MV-4-11 (cell line): ENCODE results near the gene PAQR5.

ENCODE experiments used
- DNase-seq: peaks from one replicate; lab custom pipeline; 2025; lab: John Stamatoyannopoulos, UW

The PAQR5 gene

DNA sequence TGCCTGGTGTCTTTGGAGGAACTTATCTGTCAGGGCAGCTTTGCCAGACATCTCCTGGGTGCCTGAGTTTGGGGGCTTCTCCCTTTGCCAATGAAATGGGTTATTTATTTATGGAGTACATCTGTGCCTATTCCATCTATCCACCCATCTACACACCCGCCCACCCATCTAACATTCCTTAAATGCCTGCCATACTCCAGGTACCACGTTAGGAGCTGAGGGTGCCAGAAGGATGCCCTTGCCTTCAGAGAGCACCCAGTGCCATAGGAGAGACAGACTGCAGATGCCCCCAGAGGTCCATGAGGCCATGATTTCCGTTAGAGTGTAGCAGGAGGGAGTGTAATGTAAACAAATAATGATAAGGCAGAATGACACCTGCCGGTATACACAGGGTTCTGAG lies 93.6 kb downstream of the PAQR5 start:
- DNase-seq = no peak

DNA sequence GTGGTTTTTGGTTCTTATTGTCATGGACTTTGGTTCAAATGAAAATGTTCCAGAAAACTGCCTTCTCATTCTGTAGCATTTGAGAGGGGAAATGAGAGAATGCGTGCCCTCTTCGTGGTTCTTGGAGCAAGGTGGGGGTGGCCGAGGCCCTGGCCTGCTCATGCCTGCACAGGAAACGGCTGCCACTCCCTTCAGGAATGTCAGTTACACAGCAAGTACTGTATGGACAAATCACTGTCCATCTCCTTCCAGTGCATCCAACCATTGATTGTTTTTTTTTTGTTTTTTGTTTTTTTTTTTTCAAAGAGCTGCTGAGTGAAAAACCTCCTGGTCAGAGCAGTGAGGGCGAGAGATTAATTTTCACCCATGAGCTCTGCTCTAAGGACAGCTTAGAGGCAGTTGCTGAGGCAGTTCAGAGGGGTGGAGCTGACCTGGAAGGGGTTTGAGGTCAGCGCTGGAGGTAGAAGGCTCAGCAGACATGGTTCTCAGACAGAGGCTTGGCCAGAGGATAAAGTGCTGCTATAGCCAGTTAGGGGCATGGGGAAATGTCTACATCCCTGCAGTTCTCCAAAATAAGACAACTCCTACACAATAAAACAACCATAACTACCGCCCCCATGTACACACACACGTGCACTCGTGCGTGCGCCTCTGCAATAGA lies 95.2 kb downstream of the PAQR5 start:
- peak; percentile 18 for DNase-seq

DNA sequence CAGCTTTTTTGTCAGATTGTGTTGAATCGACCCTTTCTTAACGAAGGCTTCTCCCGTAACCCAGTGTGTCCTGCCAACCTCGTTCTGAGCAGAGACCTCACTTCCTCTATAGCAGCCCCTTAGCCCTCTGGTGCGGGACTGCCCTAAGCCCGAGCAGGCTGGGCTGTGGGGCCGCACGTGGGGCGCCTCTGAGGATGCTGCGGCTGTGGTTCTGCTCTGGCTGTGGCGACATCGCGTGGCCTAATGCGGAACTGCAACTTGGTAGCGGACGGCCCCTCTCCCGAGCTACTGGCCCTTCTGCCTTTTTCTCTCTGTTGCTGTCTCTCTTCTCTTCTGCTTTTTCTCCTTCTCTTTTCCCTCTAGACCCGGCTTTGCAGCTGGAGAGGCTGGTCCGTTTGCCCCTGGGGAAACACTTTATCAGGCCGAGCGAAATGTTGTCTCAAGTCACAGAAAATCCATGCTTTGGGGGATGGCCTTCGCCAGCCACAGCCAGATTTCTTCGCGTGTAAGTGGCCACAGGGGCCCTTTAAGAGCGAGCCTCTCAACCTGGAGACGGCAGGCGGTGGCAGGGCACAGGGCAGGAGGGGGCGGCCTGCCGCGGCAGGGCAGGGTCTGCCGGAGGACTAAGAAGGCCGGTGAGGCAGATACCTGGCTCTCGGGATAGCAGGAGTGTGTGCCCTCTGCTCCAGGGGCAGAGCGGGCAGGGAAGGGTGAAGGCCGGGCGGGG lies 96.0 kb downstream of the PAQR5 start:
- DNase-seq = peak; percentile 83

DNA sequence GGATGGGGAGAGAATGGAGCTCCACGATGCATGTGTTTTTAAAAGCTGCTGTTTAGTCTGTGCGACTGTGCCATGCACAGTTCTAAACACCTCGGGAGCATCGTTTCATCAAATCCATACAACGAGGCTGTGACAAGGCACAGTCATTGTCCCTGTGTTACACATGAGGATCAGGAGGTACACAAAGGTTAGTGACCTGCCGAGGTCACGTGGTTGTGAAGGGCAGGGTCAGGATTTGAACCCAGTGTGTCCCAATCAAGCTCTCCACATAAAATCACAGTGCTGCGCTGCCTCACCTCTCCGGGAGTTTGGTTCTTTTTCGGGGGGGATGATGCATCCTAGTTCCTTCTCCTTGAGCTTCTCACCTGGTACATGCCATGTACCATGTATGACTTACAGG lies 96.7 kb downstream of the PAQR5 start:
- DNase-seq = no peak

DNA sequence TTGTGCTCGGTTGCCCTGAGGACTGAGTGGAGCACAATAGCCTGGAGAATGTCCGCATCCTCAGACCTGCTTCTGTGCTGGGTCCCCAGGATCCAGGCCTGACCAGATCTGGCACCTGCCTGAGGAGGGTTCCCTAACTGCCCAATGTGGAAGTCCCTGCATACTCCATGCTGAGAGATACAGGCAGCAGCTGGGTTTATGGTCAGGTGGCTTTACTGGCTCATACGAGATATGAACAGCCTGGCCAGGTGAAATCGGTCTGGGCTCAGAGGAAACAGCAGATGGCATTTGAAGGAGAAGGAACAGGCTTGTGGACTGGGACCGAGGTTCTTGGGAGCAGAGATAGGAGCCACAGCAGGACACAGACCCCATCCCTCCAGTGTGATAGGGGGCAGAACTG lies 97.3 kb downstream of the PAQR5 start:
- DNase-seq = no peak

DNA sequence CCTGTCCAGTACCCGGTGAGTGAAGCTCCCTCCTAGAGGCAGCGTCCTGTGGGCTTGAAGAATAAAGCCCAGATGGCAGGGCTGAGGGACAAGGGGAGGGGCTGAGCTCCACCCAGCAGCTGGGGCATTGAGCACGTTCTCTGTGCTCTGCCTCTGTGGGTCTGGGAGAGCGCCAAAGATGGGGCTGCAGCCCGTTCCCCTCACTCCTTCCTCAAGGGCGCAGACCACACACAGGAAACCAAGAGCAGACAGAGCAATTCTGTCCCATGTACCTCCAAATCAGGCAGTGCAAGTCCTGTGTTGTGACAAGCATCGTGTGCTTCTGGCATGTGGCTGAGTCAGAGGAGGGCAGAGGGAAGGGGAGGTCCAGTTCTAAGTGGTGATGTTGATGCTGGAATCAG lies 99.8 kb downstream of the PAQR5 start:
- DNase-seq = peak; percentile 42

DNA sequence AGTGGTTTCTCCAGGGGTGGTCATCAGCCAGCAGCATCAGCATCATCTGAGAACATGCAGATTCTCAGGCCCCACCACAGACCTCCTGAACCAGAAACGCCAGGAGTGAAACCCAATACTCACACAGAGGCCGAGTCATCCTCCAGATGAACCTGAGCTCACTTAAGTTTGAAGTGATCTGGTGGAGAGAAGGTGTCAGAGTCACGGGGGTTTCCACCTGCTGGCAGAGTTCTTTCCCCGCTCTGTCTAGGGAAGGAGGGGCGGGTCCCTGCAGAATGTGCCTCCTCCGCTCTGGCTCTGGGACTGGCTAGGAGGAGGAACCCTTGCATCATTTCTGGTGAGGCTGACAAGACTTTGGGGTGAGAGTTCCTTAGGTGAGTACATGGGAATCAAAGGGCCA lies 102.1 kb downstream of the PAQR5 start:
- no peak for DNase-seq

DNA sequence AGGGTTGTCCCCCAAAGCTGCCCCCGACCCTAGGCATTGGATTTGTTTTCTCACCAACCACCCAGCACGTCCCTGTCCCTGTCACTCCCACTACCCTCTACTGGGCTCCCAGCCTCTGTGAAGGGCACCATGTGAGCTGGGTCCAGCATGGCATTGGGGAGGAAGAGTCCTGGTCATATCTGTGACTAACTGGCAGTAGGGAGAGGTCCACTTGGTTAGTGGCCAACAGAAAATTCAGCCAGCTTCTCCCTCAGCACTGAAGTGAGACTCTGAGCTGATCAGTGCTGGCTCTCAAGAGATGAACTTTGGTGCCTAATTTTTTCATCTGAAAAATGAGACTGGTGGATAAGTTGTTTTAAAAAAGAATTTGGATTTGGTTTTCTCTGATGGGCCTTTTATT lies 104.1 kb downstream of the PAQR5 start:
- DNase-seq = no peak

DNA sequence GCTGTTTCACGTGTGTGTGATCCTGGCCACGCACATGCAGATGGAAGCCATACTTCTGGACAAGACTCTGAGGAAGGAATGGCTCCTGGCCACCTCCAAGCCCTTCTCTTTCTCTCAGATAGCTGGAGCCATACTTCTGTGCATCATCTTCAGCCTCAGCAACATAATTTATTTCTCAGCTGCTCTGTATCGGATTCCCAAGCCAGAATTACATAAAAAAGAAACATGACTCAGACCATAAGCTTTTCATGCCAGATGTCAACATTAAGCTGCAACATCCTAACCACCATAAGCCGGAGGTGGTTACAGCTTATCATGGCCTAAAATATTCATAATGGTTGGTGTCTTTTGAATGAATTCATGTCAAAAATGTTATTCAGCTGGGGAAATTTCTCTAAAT lies 104.9 kb downstream of the PAQR5 start:
- peak; percentile 72 for DNase-seq

DNA sequence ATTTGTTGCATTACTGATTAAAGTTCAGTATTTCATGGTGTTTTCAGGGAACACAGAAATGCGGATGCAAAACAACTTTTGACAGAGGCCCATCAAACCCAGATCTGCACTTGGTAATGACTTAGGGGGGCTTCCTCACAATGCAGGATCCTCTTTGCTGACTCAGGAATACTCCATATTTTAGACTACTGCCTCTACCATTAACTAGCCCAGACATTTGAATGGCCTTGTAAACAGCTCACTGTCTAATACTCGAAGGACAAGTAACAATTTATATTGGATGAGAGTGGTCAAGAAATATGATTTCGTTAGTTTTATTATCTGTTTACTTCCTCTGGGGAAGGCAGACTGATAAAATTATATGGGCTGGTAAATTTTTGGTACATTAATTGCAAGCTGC lies 106.4 kb downstream of the PAQR5 start:
- no peak for DNase-seq

DNA sequence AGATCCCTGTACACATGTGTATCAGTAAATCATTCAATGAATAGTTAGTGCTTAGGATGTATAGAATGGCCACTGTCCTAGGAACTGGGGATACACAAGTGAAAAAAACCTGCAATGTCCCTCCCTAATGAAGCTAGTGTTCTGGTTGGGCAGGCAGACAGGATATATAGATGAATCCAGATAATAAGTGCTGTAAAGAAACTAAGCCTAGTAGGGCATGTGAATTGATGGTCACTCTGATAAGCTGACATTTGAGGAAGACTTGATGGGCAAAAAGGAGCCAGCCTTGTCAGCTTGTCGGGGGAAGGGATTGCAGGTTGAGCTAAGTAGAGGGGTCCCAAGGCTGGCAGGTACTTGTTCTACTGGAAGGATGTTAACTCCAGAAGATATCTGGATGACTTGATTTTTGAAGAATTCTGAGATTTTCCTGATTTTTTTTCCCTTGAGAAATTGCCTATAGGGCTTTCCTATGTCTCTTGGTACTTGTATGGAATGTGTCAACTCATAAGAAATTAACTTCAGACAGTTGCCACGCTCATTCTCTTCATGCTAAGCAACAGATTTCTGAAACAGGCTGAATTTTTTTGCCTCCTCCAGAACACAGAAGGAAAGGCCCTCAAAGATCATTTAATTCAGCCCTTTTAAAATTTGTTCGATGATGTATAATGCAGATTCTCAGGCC lies 109.1 kb downstream of the PAQR5 start:
- no peak for DNase-seq

DNA sequence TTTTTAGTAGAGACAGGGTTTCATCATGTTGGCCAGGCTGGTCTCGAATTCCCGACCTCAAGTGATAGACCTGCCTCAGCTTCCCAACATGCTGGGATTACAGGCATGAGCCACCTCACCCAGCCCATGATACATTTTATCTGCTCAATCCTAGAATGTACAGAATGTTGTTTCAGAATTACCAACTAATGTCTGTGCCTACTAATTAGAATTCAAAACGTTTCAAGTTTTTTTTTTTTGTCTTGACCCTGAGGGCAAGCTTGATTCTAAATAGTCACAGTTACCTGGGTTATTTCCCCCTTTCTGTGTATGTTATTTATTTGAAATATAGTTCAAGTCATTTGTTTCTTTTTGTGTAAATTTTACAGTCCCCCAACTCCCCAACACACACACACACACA lies 110.1 kb downstream of the PAQR5 start:
- no peak for DNase-seq

DNA sequence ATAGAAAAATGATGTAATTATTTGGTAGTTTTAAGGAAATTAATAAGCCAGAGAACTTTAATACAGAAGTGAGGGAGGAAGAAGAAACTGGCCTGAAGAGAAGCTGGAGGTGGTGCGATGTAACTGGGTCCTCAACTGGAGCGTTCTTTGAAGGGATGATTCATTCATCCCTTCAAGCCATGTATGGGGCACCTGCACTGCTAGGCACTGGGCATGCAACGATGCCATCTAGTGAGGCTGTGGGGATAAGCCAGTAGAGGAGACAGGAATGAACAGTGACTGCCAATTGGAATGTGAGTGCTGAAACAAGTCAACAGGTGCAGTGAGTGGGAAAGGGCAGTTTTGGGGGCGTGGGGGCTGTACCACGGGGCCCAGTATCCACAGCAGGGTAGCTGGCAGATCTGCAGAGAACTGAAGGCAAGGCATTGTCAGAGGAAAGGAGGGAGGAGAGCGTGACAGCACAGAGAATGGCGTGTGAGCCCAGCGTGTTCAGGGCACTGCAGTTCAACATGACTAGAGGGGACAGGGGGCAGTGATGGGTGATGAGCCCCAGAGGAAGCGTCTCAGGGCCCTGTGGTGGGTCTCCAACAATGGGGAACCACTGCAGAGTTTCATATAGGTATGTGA lies 111.6 kb downstream of the PAQR5 start:
- peak; percentile 57 for DNase-seq

DNA sequence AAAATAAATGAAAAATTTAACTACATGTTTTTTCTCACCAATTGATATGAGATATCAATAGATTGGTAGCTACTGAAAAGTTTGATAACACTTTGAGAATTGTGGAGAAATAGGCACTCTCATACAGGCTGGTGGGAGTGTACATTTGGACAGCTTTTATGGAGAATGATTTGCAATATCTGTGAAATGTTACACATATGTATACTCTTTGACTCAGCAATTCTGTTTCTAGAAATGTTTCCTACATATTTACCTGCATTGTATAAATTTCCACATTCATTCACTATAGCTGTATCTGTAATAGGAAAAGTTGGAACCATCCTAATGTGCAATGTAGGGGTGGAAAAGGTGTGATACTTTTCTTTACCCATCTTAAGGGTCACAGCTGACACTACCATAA lies 113.6 kb downstream of the PAQR5 start:
- DNase-seq = no peak

DNA sequence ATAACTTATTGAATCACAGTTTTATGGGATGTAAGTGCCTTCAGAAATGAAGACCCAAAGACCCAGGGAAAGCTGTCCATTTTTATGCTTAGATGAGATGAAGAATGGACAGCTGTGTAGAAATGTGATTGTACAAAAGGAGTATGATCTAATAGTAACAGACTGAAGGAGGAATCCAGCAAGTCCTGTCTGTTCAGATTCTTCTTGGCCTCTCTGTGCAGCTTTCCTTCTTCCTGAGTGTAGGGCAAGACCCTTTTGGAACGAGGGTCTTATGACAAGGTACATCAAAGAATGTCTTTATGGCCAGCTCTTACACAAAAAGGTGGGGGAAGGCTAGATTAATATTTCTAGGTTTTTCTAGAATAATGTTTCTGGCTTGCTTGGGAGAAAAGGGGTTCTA lies 114.0 kb downstream of the PAQR5 start:
- no peak for DNase-seq

DNA sequence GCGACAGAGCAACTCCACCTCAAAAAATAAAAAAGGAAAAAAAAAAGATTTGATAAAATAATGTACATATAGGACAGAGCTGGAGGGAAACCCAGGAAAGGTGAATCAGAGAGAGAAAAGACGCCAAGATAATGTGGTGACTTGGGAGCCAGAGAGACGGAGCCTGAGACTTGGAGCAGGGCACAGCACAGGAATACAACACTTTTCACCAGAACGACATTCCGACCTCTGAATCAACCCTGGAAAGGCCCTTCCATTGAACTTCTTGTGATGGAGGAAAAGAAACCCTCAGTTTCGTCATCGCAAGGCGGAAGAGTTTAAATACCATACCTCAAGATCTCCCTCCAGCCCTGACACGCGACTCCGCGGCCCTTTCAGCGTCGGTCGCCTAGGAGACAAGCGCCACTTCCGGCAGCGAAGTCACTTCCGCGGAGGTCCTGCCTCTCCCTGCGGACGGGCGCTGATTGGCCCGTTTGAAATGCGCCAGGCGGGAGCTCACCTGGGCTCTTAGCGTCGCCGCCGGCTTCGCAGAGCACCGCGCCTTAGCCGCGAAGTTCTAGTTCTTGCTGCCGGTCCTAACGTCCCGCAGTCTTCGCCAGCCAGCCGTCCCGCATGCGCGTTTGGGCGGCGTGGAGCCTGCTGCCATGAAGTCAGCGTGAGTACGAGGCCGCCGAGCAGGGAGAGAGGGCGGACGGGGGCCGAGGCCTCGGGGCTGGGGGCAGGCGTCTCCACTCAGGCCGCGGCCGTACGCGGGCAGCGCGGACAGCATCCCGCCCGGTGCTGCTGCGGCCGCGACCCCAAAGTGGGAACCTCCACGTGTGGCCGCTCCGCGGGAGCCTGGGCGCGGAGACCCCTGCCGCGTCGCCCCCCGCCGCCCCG lies 115.3 kb downstream of the PAQR5 start, which contains the start of gene KIF23:
Gene KIF23, plus strand, starts transcription at position 528 of the 879 bp plus-strand sequence. Its CDS starts 117 bp downstream, at position 645.
- DNase-seq = peak; percentile 96

DNA sequence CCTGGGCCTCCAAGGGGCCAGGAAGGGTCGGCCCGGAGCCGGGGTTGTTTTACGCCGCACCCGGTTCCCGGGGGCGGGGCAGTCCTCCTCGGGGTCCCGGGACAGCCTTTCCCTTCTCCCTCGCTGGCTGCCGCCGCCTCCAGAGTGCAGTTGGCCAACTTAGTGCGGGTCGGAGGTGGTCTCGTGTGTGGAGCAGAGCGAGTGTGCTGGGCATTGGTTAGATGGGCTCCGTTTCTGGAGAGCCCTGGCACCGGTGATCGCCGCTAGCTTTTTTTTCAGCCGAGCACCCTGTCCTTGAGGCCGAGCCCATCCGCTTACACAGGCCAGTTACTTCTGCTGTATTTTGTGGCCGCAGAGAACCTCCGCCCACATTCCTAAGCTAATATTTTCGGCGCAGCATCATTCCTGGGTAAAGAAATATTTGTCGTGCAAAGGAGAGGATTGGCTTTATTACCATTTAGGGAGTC lies 116.0 kb downstream of the PAQR5 start:
- peak; percentile 26 for DNase-seq

DNA sequence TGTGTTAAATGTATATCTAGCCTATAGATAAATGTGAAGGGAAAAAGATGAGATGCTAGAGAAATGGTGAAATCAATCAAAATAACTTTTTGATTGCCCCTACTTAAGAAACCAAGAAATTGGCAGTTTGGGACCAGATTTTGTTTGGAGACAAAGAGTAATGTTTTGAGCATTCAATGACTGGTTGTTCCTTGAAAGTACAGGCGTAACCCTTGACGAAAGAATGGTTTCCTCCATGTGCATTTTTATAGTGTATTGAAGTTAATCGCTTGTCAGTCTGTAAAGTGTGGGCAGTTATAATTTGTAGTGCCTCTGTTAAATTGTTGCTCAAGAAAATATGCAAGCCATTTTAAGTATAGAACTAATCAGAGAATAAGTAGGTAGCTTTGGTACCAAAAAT lies 116.7 kb downstream of the PAQR5 start:
- no peak for DNase-seq

DNA sequence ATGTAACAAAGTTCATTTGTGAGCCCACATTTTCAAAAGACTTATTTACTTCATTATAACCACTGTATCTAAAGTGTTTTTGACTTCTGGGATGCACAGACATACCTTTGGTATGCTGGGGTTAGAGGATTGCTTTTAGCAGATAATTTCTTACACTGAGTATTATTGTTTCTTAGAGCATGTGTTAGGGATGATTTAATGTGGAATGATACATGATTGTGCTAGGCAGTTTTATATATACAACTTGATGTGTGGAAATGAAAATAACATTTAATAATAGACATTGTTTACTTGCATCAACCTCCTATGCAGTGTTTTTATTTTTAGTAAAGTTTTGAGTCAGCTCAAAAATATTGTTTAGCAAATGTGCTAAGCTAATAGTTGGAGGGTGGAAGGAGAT lies 118.9 kb downstream of the PAQR5 start:
- no peak for DNase-seq

DNA sequence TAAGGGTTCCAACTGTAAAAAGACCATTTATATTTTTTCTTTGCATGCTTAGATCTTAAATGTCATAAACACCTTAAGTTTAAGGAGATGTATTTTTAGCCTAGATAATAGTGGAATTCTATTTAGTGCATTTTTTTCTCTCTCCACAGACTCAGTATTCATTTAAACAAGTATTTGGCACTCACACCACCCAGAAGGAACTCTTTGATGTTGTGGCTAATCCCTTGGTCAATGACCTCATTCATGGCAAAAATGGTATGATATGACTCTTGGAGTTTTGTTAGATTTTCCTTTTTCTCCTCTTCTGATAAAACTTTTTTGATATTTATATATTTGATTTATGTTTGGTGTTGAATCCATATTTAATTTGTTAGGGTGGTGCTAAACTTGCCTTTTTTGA lies 122.8 kb downstream of the PAQR5 start:
- DNase-seq = no peak

DNA sequence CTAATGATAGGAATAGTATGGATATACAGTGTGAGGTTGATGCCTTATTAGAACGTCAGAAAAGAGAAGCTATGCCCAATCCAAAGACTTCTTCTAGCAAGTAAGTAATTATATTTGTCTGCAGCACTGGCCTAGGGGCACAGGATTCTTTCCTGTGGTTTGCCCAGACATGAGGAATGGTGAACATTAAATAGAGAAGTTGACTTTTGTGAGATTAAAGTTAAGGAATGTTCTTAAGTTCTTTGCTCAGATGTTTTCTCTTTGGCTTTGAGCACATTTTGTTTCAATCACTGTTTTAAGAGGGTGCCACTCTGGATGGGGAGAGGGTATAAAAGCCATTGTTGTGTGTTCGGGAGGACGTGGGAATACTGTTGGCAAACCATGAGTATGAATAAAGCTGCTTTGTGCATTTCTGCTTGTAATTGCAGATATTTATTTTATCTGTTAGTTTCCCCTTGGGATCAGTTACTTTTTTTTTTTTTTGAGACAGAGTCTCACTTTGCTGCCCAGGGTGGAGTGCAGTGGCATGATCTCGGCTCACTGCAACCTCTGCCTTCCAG lies 123.7 kb downstream of the PAQR5 start:
- no peak for DNase-seq
